DMS 273 (cell line): Measurements from ENCODE around the gene SRP72.
"Not testable (repeated sequence)": the region's sequence is repeated elsewhere in the genome, so short reads cannot be mapped to it uniquely, and the experiment has no call there.

ENCODE experiments used
- DNase-seq: peaks from one replicate; lab custom pipeline; 2025; ENCODE audit not compliant: unreplicated experiment; lab: John Stamatoyannopoulos, UW

Gene SRP72

GRCh38 chr4:56467284-56468096 lies at the start of gene SRP72:
Gene SRP72 (plus strand): TSS chr4:56467617. CDS start chr4:56467636, 19 bp downstream.
- DNase-seq = peak; percentile 91

- DNase-seq = no peak
Observed at GRCh38 chr4:56424176-56424575, 43.2 kb upstream of the SRP72 start.

- DNase-seq = peak; percentile 38
Observed at GRCh38 chr4:56424697-56425514, 42.5 kb upstream of the SRP72 start.

GRCh38 chr4:56425518-56425917 lies 41.9 kb upstream of the SRP72 start:
- no peak for DNase-seq

GRCh38 chr4:56426273-56426672 lies 41.1 kb upstream of the SRP72 start:
- no peak for DNase-seq

GRCh38 chr4:56427179-56427578 lies 40.2 kb upstream of the SRP72 start:
- DNase-seq = no peak

GRCh38 chr4:56430203-56430602 lies 37.2 kb upstream of the SRP72 start:
- DNase-seq = no peak

- DNase-seq = no peak
Observed at GRCh38 chr4:56433280-56433679, 34.1 kb upstream of the SRP72 start.

- peak; percentile 78 for DNase-seq
Observed at GRCh38 chr4:56434599-56435139, 32.7 kb upstream of the SRP72 start.

- peak; percentile 97 for DNase-seq
Observed at GRCh38 chr4:56435140-56435926, 32.1 kb upstream of the SRP72 start, which contains the start of gene PPAT. Gene PPAT (minus strand): TSS chr4:56435615. CDS start chr4:56435477, 138 bp downstream.

- DNase-seq = no peak
Observed at GRCh38 chr4:56438766-56439165, 28.7 kb upstream of the SRP72 start.

- no peak for DNase-seq
Observed at GRCh38 chr4:56440983-56441382, 26.4 kb upstream of the SRP72 start.

- no peak for DNase-seq
Observed at GRCh38 chr4:56444719-56445118, 22.7 kb upstream of the SRP72 start.

GRCh38 chr4:56445699-56446098 lies 21.7 kb upstream of the SRP72 start:
- no peak for DNase-seq

GRCh38 chr4:56448301-56448700 lies 19.1 kb upstream of the SRP72 start:
- DNase-seq = no peak

GRCh38 chr4:56449475-56449874 lies 17.9 kb upstream of the SRP72 start:
- not testable (repeated sequence) for DNase-seq

- DNase-seq = no peak
Observed at GRCh38 chr4:56450342-56450741, 17.1 kb upstream of the SRP72 start.

- no peak for DNase-seq
Observed at GRCh38 chr4:56460085-56460484, 7.3 kb upstream of the SRP72 start.

GRCh38 chr4:56462157-56462556 lies 5.3 kb upstream of the SRP72 start:
- peak; percentile 13 for DNase-seq

- peak; percentile 12 for DNase-seq
Observed at GRCh38 chr4:56463711-56464110, 3.7 kb upstream of the SRP72 start.

GRCh38 chr4:56464581-56464980 lies 2.8 kb upstream of the SRP72 start:
- peak; percentile 28 for DNase-seq
